Vagina (tissue), 2 donors: ENCODE results near the gene ACOXL. TPM values are rescaled to one million over a fixed set of nuclear protein-coding genes. Genes with fewer than 3 reads are reported as not detected.

Source experiments
- DNase-seq, 2 donors: peaks; one replicate each; pipeline ENCODE4 v3.0.0-alpha.2; 2017; ENCODE audit errors: extremely low spot score in 2 of 2
- H3K27ac ChIP-seq: fragments of 200-600 bp; sonication (generic); one replicate; pipeline ENCODE4 v1.5.1; 2019
- H3K27me3 ChIP-seq: fragments of 200-600 bp; sonication (generic); one replicate; pipeline ENCODE4 v1.5.1; 2019
- H3K36me3 ChIP-seq, 2 donors: fragments of 200-600 bp; sonication (generic); one replicate each; pipeline ENCODE4 v1.5.1; 2017 to 2019
- H3K4me1 ChIP-seq: fragments of 200-600 bp; sonication (generic); one replicate; pipeline ENCODE4 v1.5.1; 2019
- H3K4me3 ChIP-seq, 2 donors: fragments of 200-600 bp; sonication (generic); 1 replicate in 1 of 2; 2 replicates in 1 of 2; pipeline ENCODE4 v1.5.1; 2016 to 2019
- H3K9me3 ChIP-seq: fragments of 200-600 bp; sonication (generic); one replicate; pipeline ENCODE4 v1.5.1; 2019
- POLR2A ChIP-seq, 2 donors: fragments of 450-650 bp; IDR thresholded peaks; one replicate each; pipeline ENCODE4 v1.6.1; 2017; ENCODE audit warnings: antibody characterized with exemption in 2 of 2, mild to moderate bottlenecking in 2 of 2, moderate library complexity in 2 of 2
- POLR2AphosphoS5 ChIP-seq, 2 donors: sonication (generic); formaldehyde crosslinking; IDR thresholded peaks; one replicate each; pipeline ENCODE4 v1.9.0; 2017; ENCODE audit warnings: antibody characterized with exemption in 2 of 2, mild to moderate bottlenecking in 2 of 2, low read depth in 1 of 2; ENCODE audit not compliant: insufficient read depth in 1 of 2
- intact Hi-C: fragments of 100-400 bp; cut with DNase I; formaldehyde crosslinking; loops from one replicate; pipeline ENCODE4 v1.15.1; 2023
- total RNA-seq: library from RNA; depleted of rRNA; stranded (reverse); fragments of >200 nt; gene quantifications from one replicate; pipeline ENCODE4 v1.2.3, GENCODE V29; 2016
- TF ChIP-seq, protein P1 (sequence below), 3 experiments: fragments of 450-650 bp in 2 of 3; fragments of 200-600 bp in 1 of 3; sonication (generic) in 1 of 3; IDR thresholded peaks; one replicate each; pipeline ENCODE4 v1.5.1; 2017 to 2019; ENCODE audit warnings: antibody characterized with exemption in 3 of 3, mild to moderate bottlenecking in 2 of 3, moderate library complexity in 2 of 3

Gene ACOXL
- total RNA-seq, 1 donor from 2014 or later = not detected

DNA sequence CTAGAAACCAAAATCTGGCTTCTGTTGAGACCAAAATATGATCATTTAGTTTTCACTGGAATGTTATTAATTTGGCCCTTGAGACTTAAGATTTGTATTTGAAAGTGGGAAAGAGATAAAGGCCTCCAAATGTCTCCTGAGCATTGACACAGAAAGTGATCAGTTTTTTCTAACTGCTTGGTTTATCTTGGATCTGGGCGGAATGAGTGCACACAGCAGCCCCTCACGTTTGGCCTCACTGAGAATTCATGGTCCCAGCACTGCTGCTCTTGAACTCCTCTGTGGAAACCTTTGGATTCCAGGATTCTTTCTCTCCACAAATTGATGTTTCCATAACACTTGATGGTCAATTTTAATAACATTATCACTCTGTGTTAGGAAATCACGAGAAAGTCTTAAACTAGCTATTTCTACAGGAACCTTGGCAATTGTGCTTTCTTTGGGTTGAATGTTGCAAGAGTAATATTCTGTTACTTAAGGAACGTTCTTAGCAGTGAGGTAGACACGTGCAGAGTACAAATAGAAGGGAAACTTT is 208.1 kb downstream of the ACOXL start:
- Histone ChIP-seq H3K27me3 (no peaks in the 10 kb centered on the region), H3K9me3 (no peaks in the 10 kb centered on the region), H3K36me3 (no peaks in the 10 kb centered on the region), H3K27ac (no peak overlapping the region), H3K4me3 (no peak overlapping the region), H3K4me1 (no peaks in the 10 kb centered on the region)
- TF ChIP-seq, protein P1, sequence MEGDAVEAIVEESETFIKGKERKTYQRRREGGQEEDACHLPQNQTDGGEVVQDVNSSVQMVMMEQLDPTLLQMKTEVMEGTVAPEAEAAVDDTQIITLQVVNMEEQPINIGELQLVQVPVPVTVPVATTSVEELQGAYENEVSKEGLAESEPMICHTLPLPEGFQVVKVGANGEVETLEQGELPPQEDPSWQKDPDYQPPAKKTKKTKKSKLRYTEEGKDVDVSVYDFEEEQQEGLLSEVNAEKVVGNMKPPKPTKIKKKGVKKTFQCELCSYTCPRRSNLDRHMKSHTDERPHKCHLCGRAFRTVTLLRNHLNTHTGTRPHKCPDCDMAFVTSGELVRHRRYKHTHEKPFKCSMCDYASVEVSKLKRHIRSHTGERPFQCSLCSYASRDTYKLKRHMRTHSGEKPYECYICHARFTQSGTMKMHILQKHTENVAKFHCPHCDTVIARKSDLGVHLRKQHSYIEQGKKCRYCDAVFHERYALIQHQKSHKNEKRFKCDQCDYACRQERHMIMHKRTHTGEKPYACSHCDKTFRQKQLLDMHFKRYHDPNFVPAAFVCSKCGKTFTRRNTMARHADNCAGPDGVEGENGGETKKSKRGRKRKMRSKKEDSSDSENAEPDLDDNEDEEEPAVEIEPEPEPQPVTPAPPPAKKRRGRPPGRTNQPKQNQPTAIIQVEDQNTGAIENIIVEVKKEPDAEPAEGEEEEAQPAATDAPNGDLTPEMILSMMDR (IDR thresholded peaks at IDR 0.05) = no peak
- no peak for TF ChIP-seq POLR2AphosphoS5 (IDR thresholded peaks at IDR 0.05; ENCODE audit: insufficient read depth in 1 of 2, low read depth in 1 of 2)
- TF ChIP-seq POLR2A (IDR thresholded peaks at IDR 0.05) = no peak
- DNase-seq = no peak
- intact Hi-C loops = no loop called here

- no peaks in the 10 kb centered on the region for H3K9me3 ChIP-seq
- H3K4me3 ChIP-seq = no peak overlapping the region
- DNase-seq = no peak
- H3K36me3 ChIP-seq = no peaks in the 10 kb centered on the region
- TF ChIP-seq POLR2AphosphoS5 (IDR thresholded peaks at IDR 0.05; ENCODE audit: insufficient read depth in 1 of 2, low read depth in 1 of 2) (no peak), POLR2A (IDR thresholded peaks at IDR 0.05) (no peak)
- TF ChIP-seq, protein P1 (IDR thresholded peaks at IDR 0.05) = no peak
- H3K27ac ChIP-seq = no peak overlapping the region
- H3K4me1 ChIP-seq = no peaks in the 10 kb centered on the region
- intact Hi-C loops = no loop called here
- no peaks in the 10 kb centered on the region for H3K27me3 ChIP-seq
These were observed 208.9 kb downstream of the ACOXL start for GRCh38 chr2:110941226-110941625.

DNA sequence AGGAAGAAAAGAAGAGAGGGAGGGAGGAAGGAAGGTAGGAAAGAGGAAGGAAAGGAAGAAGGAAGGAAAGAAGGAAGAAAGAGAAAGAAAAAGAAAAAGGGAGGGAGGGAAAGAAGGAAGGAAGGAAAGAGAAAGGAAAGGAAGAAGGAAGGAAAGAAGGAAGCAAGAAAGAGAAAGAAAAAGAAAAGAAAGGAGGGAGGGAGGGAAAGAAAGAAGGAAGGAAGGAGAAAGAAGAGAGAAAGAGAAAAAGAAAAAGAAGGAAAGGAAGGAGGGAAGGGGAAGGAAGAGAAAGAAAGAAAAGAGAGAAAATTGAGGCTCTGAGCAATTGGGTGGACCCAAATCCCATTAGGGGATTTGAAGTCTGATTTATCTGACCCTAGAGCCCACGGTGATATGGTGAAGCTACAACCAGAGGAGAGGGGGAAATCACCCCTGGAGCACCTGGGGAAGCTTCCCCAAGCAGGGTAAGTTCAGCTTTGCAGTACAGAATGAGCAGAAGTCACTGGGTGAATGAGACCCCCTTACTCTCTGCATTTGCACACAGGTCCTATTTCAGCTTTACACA is 210.8 kb downstream of the ACOXL start:
- no peak overlapping the region for H3K4me3 ChIP-seq
- intact Hi-C loops = no loop called here
- no peaks in the 10 kb centered on the region for H3K9me3 ChIP-seq
- no peak overlapping the region for H3K27ac ChIP-seq
- DNase-seq = no peak
- TF ChIP-seq POLR2AphosphoS5 (IDR thresholded peaks at IDR 0.05; ENCODE audit: insufficient read depth in 1 of 2, low read depth in 1 of 2) (no peak), POLR2A (IDR thresholded peaks at IDR 0.05) (no peak)
- TF ChIP-seq, protein P1 (IDR thresholded peaks at IDR 0.05) = no peak
- H3K4me1 ChIP-seq = no peaks in the 10 kb centered on the region
- H3K36me3 ChIP-seq = no peaks in the 10 kb centered on the region
- no peaks in the 10 kb centered on the region for H3K27me3 ChIP-seq

DNA sequence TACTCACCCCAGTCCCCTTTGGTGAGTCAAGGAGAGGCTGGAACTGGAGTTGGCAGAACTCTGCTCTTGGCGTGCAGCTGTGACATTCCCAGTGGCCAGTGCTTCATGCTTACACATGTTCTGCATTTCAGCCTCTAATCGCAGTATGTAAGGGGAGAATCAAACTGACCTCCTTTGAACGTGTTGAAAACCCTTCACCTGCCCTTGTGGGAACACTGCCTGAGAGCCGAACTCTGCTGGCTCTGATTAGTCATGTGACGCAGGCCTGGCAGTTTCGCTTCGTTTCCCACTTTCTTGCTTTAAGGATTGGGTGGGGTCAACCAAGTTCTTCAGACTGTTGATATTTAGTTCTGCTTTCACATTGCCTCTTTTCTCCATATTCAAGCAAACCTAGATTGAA is 214.5 kb downstream of the ACOXL start:
- TF ChIP-seq POLR2A (IDR thresholded peaks at IDR 0.05) (no peak), POLR2AphosphoS5 (IDR thresholded peaks at IDR 0.05; ENCODE audit: insufficient read depth in 1 of 2, low read depth in 1 of 2) (no peak)
- TF ChIP-seq, protein P1 (IDR thresholded peaks at IDR 0.05) = no peak
- Histone ChIP-seq H3K27me3 (no peaks in the 10 kb centered on the region), H3K9me3 (no peaks in the 10 kb centered on the region), H3K36me3 (no peaks in the 10 kb centered on the region), H3K27ac (no peak overlapping the region), H3K4me3 (no peak overlapping the region), H3K4me1 (no peaks in the 10 kb centered on the region)
- intact Hi-C loops = no loop called here
- no peak for DNase-seq

DNA sequence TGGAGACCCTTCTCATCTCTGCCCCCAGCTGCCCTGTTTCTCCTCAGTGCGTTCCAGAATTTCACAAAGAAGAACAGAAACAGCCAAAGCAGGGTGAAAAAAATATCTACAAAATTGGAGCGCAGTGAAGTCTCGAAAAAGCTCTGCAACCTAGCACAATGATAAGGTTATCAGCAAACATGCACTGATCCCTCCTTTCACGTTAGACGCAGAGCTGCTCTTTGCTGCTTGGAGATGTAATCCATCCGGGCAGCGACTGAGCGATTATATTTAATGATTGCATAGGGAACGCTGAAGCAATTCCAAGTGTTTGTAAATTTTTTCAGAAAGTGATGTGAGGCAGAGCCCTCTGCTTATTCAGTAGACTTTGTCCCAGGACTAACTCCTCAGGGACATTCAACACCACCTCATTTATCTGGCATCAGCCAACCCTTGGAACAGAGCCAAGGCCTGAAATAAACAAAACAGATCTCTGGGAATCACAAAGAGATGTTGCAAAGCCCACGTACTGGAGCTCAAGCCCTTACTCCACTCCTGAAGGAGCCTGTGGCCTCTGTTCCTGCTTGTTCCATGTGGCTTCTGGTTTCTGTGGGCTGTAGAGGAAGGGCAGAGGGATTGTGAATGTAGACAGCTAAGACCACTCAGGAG is 215.8 kb downstream of the ACOXL start:
- H3K36me3 ChIP-seq = no peaks in the 10 kb centered on the region
- no peaks in the 10 kb centered on the region for H3K4me1 ChIP-seq
- no peak for TF ChIP-seq POLR2A (IDR thresholded peaks at IDR 0.05)
- TF ChIP-seq, protein P1 (IDR thresholded peaks at IDR 0.05) = no peak
- TF ChIP-seq POLR2AphosphoS5 (IDR thresholded peaks at IDR 0.05; ENCODE audit: insufficient read depth in 1 of 2, low read depth in 1 of 2) = no peak
- no peak overlapping the region for H3K27ac ChIP-seq
- intact Hi-C loops = no loop called here
- no peaks in the 10 kb centered on the region for H3K9me3 ChIP-seq
- H3K4me3 ChIP-seq = no peak overlapping the region
- no peaks in the 10 kb centered on the region for H3K27me3 ChIP-seq
- no peak for DNase-seq
